ENCODE measurements around the gene UBQLN4.

UBQLN4 gene

DNA sequence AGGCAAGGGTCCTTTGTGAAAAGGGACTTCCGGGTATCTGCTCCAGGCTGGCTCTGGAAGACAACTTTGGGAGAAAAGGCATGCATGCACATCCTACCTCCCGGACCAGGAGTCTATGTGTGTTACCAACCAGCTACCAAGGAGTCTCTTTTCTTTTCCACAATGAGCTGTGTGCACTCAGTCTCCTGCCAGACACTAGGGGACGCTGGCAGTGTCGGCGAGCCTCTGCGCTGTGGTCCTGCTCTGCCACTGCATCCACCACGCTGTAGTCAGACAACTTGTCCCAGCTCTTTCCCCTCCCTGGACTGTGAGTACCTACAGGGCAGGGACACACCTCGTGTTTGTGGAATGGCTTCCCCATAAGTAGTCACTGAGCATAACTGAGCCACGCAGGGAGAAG, 27.7 kb downstream of the UBQLN4 start:
- Histone ChIP-seq H3K36me3 (ENCODE audit: control insufficient read depth, insufficient read depth, low read length, severe bottlenecking) (no peaks in the 10 kb centered on the region), H3K9ac (ENCODE audit: low read length) (no peak overlapping the region), H3K9me3 (ENCODE audit: control insufficient read depth, low read length) (no peaks in the 10 kb centered on the region), H3K4me1 (ENCODE audit: control insufficient read depth, insufficient read depth, low read length) (no peaks in the 10 kb centered on the region), H3K4me3 (ENCODE audit: low read length) (no peak overlapping the region), H3K27me3 (replicated peaks; ENCODE audit: control insufficient read depth, insufficient read depth, low read length) (no peaks in the 10 kb centered on the region)
- DNase-seq (ENCODE audit: low read depth) = peak; percentile 61

- Histone ChIP-seq H3K4me1 (ENCODE audit: control insufficient read depth, insufficient read depth, low read length) (peaks cover 2% of the 10 kb centered on the region), H3K9ac (ENCODE audit: low read length) (no peak overlapping the region), H3K36me3 (ENCODE audit: control insufficient read depth, insufficient read depth, low read length, severe bottlenecking) (no peaks in the 10 kb centered on the region), H3K9me3 (ENCODE audit: control insufficient read depth, low read length) (no peaks in the 10 kb centered on the region), H3K4me3 (ENCODE audit: low read length) (no peak overlapping the region), H3K27me3 (replicated peaks; ENCODE audit: control insufficient read depth, insufficient read depth, low read length) (no peaks in the 10 kb centered on the region)
- no peak for DNase-seq (ENCODE audit: low read depth)
Observed at GRCh38 chr1:156024801-156025200, 28.8 kb downstream of the UBQLN4 start.

DNA sequence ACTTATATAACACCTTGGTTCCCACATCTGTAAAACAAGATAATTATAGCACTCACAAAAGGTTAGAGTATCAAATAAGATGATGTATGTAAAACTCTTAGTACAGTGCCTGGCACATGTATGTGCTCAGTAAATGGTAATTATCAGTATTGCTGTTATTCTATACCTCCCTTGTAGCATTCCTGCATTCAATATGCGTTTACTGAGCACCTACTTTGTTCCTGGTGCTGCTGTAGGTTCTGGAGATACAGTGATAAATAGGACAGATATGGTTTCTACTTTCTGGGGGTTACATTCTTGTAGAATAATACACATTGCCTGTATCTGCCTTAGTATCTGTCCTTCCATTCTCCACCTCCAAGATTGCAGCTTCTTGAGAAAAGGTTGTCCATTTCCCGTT, 31.6 kb downstream of the UBQLN4 start:
- no peaks in the 10 kb centered on the region for H3K27me3 ChIP-seq (replicated peaks; ENCODE audit: control insufficient read depth, insufficient read depth, low read length)
- H3K4me1 ChIP-seq (ENCODE audit: control insufficient read depth, insufficient read depth, low read length) = peaks cover 11% of the 10 kb centered on the region
- H3K36me3 ChIP-seq (ENCODE audit: control insufficient read depth, insufficient read depth, low read length, severe bottlenecking) = peaks cover 15% of the 10 kb centered on the region
- no peak overlapping the region for H3K4me3 ChIP-seq (ENCODE audit: low read length)
- H3K9me3 ChIP-seq (ENCODE audit: control insufficient read depth, low read length) = no peaks in the 10 kb centered on the region
- no peak for DNase-seq (ENCODE audit: low read depth)
- H3K9ac ChIP-seq (ENCODE audit: low read length) = no peak overlapping the region

DNA sequence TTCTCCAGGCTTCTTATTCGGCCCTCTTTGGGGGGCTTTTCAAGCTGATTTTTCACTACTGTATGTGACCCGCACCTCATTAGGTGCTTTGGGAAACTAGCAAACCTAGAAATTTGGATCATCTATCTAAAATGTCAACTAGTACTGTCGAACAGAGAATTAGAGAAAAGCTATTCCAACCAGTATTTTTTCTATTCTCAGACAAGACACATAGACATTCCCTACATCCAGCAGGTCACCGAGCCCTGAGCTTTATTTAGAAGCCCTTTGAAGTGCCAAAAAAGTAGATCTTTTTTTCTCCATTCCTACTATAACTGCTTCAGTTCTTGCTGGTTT, 32.5 kb downstream of the UBQLN4 start:
- Histone ChIP-seq H3K9me3 (ENCODE audit: control insufficient read depth, low read length) (no peaks in the 10 kb centered on the region), H3K4me3 (ENCODE audit: low read length) (peak overlapping the region; percentile 89), H3K27me3 (replicated peaks; ENCODE audit: control insufficient read depth, insufficient read depth, low read length) (no peaks in the 10 kb centered on the region), H3K9ac (ENCODE audit: low read length) (peak overlapping the region; percentile 84), H3K4me1 (ENCODE audit: control insufficient read depth, insufficient read depth, low read length) (peaks cover 11% of the 10 kb centered on the region), H3K36me3 (ENCODE audit: control insufficient read depth, insufficient read depth, low read length, severe bottlenecking) (peaks cover 22% of the 10 kb centered on the region)
- DNase-seq (ENCODE audit: low read depth) = no peak

- peaks cover 11% of the 10 kb centered on the region for H3K4me1 ChIP-seq (ENCODE audit: control insufficient read depth, insufficient read depth, low read length)
- no peaks in the 10 kb centered on the region for H3K9me3 ChIP-seq (ENCODE audit: control insufficient read depth, low read length)
- H3K27me3 ChIP-seq (replicated peaks; ENCODE audit: control insufficient read depth, insufficient read depth, low read length) = no peaks in the 10 kb centered on the region
- H3K4me3 ChIP-seq (ENCODE audit: low read length) = peak within 1 kb of the TSS; percentile 89
- peak within 1 kb of the TSS; percentile 84 for H3K9ac ChIP-seq (ENCODE audit: low read length)
- peak; percentile 99 for DNase-seq (ENCODE audit: low read depth)
- peaks cover 25% of the 10 kb centered on the region for H3K36me3 ChIP-seq (ENCODE audit: control insufficient read depth, insufficient read depth, low read length, severe bottlenecking)
Observed at GRCh38 chr1:156020293-156021092, 33.1 kb downstream of the UBQLN4 start, which contains the start of gene SSR2. TSS of gene SSR2 (minus strand) at chr1:156020951. CDS start at chr1:156020167, 784 bp downstream.

- no peak for DNase-seq (ENCODE audit: low read depth)
- no peaks in the 10 kb centered on the region for H3K9me3 ChIP-seq (ENCODE audit: control insufficient read depth, low read length)
Observed at GRCh38 chr1:156019946-156020292, 33.7 kb downstream of the UBQLN4 start.

DNA sequence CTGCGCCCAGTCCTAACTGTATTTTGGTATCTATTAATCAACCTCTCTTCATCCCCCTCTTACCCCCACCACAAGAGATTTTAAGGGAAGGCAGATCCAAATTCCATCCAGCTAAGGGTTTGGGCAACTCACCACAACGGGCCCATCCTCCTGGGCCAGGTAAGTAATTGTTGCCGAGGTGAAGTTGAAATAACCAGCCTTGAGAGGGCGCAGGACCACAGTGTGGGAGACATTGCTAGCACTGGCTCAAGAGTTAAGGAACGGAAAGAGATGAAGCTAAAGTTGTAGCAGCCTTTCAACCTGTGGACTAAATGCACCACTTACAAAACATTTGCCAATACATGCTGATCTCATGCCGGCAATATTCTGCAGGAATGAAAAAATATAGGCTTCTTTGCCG, 38.8 kb downstream of the UBQLN4 start:
- Histone ChIP-seq H3K9ac (ENCODE audit: low read length) (no peak overlapping the region), H3K4me3 (ENCODE audit: low read length) (no peak overlapping the region), H3K36me3 (ENCODE audit: control insufficient read depth, insufficient read depth, low read length, severe bottlenecking) (peaks cover 78% of the 10 kb centered on the region), H3K9me3 (ENCODE audit: control insufficient read depth, low read length) (no peaks in the 10 kb centered on the region), H3K27me3 (replicated peaks; ENCODE audit: control insufficient read depth, insufficient read depth, low read length) (no peaks in the 10 kb centered on the region), H3K4me1 (ENCODE audit: control insufficient read depth, insufficient read depth, low read length) (peaks cover 10% of the 10 kb centered on the region)
- no peak for DNase-seq (ENCODE audit: low read depth)

More at GRCh38 chr1:156019946-156020292, 33.7 kb downstream of the UBQLN4 start:
- Histone ChIP-seq H3K4me1 (ENCODE audit: control insufficient read depth, insufficient read depth, low read length) (peaks cover 11% of the 10 kb centered on the region), H3K9ac (ENCODE audit: low read length) (peak overlapping the region; percentile 84), H3K36me3 (ENCODE audit: control insufficient read depth, insufficient read depth, low read length, severe bottlenecking) (peaks cover 27% of the 10 kb centered on the region), H3K4me3 (ENCODE audit: low read length) (peak overlapping the region; percentile 89), H3K27me3 (replicated peaks; ENCODE audit: control insufficient read depth, insufficient read depth, low read length) (no peaks in the 10 kb centered on the region)

DNA sequence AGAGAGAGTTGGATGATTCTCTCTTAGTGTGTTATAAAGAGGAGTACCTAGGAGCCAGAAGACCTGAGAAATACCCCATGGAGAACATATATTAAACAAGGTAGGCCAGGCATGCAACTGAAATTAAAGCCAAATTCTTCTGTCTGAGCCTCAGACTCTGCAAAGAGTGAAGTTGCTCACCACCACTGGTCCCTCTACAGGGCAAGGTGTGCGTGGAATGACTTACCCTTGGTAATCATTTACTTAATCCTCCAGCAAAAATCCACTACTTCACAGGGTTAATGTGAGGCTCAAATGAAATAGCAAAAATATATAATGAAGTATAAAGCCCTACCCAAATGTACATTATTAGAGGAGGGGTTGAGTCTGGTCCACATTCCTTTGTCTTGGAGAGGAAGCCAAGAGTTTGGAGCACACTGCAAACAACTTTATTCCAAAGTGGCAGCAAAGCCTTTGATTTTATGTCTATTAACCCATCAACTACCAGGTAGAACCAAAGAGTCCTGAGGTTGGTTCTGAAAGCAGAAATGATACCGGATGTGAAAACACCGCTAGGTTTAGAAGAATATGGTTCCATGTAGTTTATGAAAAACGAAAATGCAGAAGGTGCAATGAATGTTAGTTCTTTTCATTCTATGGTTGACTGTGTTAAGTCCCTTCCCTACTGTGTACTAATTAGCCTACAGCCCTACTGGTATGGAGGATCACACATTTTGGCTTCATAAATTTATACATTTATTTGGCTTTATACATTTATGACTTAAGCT, 41.4 kb downstream of the UBQLN4 start:
- Histone ChIP-seq H3K27me3 (replicated peaks; ENCODE audit: control insufficient read depth, insufficient read depth, low read length) (no peaks in the 10 kb centered on the region), H3K9me3 (ENCODE audit: control insufficient read depth, low read length) (no peaks in the 10 kb centered on the region), H3K9ac (ENCODE audit: low read length) (no peak overlapping the region), H3K4me3 (ENCODE audit: low read length) (no peak overlapping the region), H3K36me3 (ENCODE audit: control insufficient read depth, insufficient read depth, low read length, severe bottlenecking) (peaks cover 80% of the 10 kb centered on the region), H3K4me1 (ENCODE audit: control insufficient read depth, insufficient read depth, low read length) (no peaks in the 10 kb centered on the region)
- DNase-seq (ENCODE audit: low read depth) = no peak

GRCh38 chr1:156009404-156009803, 44.2 kb downstream of the UBQLN4 start:
- Histone ChIP-seq H3K4me3 (ENCODE audit: low read length) (no peak overlapping the region), H3K36me3 (ENCODE audit: control insufficient read depth, insufficient read depth, low read length, severe bottlenecking) (peaks cover 64% of the 10 kb centered on the region), H3K4me1 (ENCODE audit: control insufficient read depth, insufficient read depth, low read length) (peaks cover 4% of the 10 kb centered on the region), H3K9me3 (ENCODE audit: control insufficient read depth, low read length) (no peaks in the 10 kb centered on the region), H3K9ac (ENCODE audit: low read length) (no peak overlapping the region), H3K27me3 (replicated peaks; ENCODE audit: control insufficient read depth, insufficient read depth, low read length) (no peaks in the 10 kb centered on the region)
- DNase-seq (ENCODE audit: low read depth) = no peak

DNA sequence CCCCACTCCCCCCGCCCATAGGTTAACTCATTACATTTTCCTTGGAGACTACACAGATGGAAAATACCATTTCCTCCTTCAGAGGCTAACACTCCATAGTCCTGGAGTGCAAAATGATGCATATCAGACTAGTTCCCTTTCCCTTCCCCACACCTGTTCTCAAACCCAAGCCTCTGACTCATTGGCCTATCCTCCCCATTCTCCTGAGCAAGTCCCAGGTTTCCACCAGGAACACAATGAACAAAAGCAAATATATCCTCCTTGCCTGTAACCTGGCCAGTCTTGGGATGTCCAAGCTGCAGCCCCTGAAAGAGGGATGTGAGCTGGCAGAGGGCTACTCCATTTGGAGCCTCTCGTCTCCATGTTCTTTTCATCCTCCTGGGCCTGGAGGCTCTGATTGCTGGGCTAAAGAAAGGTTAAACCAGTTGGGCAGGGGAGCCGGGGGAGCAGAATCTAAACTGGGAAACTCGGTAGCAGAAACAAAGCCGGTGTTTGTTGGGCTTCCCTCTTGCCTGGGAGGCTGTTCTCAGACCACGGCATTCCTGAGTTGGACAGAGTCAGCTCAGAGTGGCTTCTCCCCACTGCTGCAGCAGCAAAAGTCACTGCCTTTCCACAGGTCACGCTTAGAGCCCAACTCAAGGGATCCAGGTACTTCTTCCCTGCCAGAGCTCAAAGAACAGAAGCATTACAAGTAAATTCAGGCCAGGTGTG, 46.8 kb downstream of the UBQLN4 start:
- DNase-seq (ENCODE audit: low read depth) = no peak
- Histone ChIP-seq H3K4me3 (ENCODE audit: low read length) (no peak overlapping the region), H3K9ac (ENCODE audit: low read length) (no peak overlapping the region), H3K9me3 (ENCODE audit: control insufficient read depth, low read length) (no peaks in the 10 kb centered on the region), H3K4me1 (ENCODE audit: control insufficient read depth, insufficient read depth, low read length) (peaks cover 9% of the 10 kb centered on the region), H3K36me3 (ENCODE audit: control insufficient read depth, insufficient read depth, low read length, severe bottlenecking) (peaks cover 38% of the 10 kb centered on the region), H3K27me3 (replicated peaks; ENCODE audit: control insufficient read depth, insufficient read depth, low read length) (no peaks in the 10 kb centered on the region)
